GM11168 (cell line): ENCODE results near the gene TTLL11.

Experiments used
- in situ Hi-C: fragments of 300-500 bp; cut with MboI; formaldehyde crosslinking; loops from one replicate; pipeline ENCODE4 v1.12.0; 2022; ENCODE audit warnings: low sequenced_read_pairs; ENCODE audit not compliant: unreplicated experiment

The TTLL11 gene

DNA sequence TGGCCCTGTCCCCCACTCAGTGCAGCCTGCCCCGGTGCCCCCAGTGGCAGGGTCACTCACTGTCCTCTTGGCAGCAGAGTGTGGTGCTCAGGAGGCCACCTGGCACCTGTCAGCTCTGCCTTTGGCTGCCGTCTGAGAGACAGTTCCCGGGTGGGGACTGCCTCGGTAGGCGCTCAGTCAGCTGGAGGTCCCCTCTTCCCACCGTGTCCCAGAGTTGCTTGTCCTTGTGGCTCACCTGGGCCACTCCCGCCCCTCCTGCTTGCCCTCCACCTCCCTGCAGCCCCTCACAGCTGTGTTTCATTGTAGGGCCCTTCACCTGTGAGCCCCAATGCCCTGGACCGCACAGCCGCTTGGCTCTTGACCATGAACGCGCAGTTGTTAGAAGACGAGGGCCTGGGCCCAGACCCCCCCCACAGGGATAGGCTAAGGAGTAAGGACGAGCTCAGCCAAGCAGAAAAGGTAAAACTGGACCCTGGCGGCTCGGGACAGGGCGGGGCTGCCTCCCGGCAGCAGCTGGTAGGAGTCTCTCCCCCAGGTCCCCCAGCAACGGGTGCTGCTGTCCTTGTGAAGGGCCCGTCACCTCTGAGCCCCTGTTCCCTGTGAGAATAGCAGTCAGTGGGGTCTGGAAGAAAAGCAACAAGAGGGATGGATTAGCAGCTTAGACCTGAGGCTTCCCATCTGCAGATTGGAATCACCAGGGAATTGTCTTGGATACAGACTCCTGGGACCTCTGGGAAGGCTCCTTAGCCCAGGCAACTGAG, 319.0 kb downstream of the TTLL11 start:
- in situ Hi-C loops = no loop called here

DNA sequence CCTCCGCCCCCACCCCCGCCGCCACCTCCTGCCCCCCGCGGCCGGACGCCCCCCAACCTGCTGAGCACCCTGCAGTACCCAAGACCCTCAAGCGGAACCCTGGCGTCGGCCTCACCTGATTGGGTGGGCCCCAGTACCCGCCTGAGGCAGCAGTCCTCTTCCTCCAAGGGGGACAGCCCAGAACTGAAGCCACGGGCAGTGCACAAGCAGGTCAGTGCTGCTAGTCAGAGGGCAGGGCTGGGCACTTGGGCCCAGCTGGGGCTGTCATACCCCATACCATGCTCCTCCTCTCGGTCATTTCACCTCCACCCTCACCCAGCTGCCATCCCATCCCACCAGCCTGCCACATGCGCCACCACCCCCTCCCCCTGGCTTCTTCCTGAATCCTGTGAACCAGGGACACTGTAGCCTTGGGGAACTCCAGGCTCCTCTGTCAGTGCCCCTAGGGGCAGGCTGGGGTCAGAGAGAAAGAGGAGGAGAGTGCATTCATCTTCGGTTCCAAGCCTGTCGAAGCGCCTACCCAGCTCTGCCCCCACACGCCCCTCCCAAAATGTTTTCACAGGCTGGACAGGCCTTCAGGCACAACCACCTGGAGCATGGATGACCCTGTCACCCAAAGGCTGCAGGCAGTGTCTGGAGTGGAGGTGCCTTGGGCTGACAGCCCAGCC, 319.7 kb downstream of the TTLL11 start:
- in situ Hi-C loops = no loop called here

DNA sequence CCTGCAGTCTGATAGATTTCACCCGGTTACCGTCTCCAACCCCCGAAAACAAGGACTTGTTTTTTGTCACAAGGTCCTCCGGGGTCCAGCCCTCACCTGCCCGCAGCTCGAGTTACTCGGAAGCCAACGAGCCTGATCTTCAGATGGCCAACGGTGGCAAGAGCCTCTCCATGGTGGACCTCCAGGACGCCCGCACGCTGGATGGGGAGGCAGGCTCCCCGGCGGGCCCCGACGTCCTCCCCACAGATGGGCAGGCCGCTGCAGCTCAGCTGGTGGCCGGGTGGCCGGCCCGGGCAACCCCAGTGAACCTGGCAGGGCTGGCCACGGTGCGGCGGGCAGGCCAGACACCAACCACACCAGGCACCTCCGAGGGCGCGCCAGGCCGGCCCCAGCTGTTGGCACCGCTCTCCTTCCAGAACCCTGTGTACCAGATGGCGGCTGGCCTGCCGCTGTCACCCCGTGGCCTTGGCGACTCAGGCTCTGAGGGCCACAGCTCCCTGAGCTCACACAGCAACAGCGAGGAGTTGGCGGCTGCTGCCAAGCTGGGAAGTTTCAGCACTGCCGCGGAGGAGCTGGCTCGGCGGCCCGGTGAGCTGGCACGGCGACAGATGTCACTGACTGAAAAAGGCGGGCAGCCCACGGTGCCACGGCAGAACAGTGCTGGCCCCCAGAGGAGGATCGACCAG, 320.4 kb downstream of the TTLL11 start:
- in situ Hi-C loops = no loop called here
